Measurements from ENCODE around the gene CASS4.

The CASS4 gene

GRCh38 chr20:56431471-56431870 lies 19.4 kb downstream of the CASS4 start:
- TF ChIP-seq YY1 (IDR thresholded peaks at IDR 0.05; ENCODE audit: low read depth) (no peak), RAD21 (IDR thresholded peaks at IDR 0.05; ENCODE audit: low read depth) (no peak), EGR1 (IDR thresholded peaks at IDR 0.05) (no peak), ZBTB7A (IDR thresholded peaks at IDR 0.05; ENCODE audit: low read depth) (no peak)

- TF ChIP-seq CEBPB (IDR thresholded peaks at IDR 0.05) (no peak), EP300 (IDR thresholded peaks at IDR 0.05; ENCODE audit: borderline replicate concordance) (no peak), MAX (IDR thresholded peaks at IDR 0.05) (no peak), FOXM1 (IDR thresholded peaks at IDR 0.05; ENCODE audit: borderline replicate concordance, low read depth) (no peak), TEAD4 (IDR thresholded peaks at IDR 0.05) (no peak), ZBTB7A (IDR thresholded peaks at IDR 0.05; ENCODE audit: low read depth) (no peak), NFIC (IDR thresholded peaks at IDR 0.05) (no peak), TCF12 (IDR thresholded peaks at IDR 0.05; ENCODE audit: low read depth) (no peak), TAF1 (IDR thresholded peaks at IDR 0.05; ENCODE audit: low read depth) (no peak), USF1 (IDR thresholded peaks at IDR 0.05) (no peak), YY1 (IDR thresholded peaks at IDR 0.05; ENCODE audit: low read depth) (no peak), EGR1 (IDR thresholded peaks at IDR 0.05) (no peak), REST (IDR thresholded peaks at IDR 0.05; ENCODE audit: low read depth) (no peak), CREB1 (IDR thresholded peaks at IDR 0.05; ENCODE audit: low read depth) (no peak), RAD21 (IDR thresholded peaks at IDR 0.05; ENCODE audit: low read depth) (no peak)
Observed at GRCh38 chr20:56433221-56433879, 21.3 kb downstream of the CASS4 start.

- no peak for TF ChIP-seq CREB1 (IDR thresholded peaks at IDR 0.05; ENCODE audit: low read depth)
- TF ChIP-seq TAF1 (IDR thresholded peaks at IDR 0.05; ENCODE audit: low read depth): no peak
- TF ChIP-seq ZBTB7A (IDR thresholded peaks at IDR 0.05; ENCODE audit: low read depth): no peak
- TF ChIP-seq EGR1 (IDR thresholded peaks at IDR 0.05): no peak
- no peak for TF ChIP-seq EP300 (IDR thresholded peaks at IDR 0.05; ENCODE audit: borderline replicate concordance)
Observed at GRCh38 chr20:56433880-56434255, 21.8 kb downstream of the CASS4 start.

GRCh38 chr20:56437196-56437960 lies 25.3 kb downstream of the CASS4 start:
- no peak for TF ChIP-seq TAF1 (IDR thresholded peaks at IDR 0.05; ENCODE audit: low read depth)
- TF ChIP-seq EGR1 (IDR thresholded peaks at IDR 0.05): no peak
- TF ChIP-seq REST (IDR thresholded peaks at IDR 0.05; ENCODE audit: low read depth): no peak
- TF ChIP-seq MAX (IDR thresholded peaks at IDR 0.05): no peak
- no peak for TF ChIP-seq EP300 (IDR thresholded peaks at IDR 0.05; ENCODE audit: borderline replicate concordance)

GRCh38 chr20:56438284-56438683 lies 26.2 kb downstream of the CASS4 start:
- TF ChIP-seq NFIC (IDR thresholded peaks at IDR 0.05) (no peak), EGR1 (IDR thresholded peaks at IDR 0.05) (no peak), EP300 (IDR thresholded peaks at IDR 0.05; ENCODE audit: borderline replicate concordance) (no peak), FOXM1 (IDR thresholded peaks at IDR 0.05; ENCODE audit: borderline replicate concordance, low read depth) (no peak), TEAD4 (IDR thresholded peaks at IDR 0.05) (no peak), USF1 (IDR thresholded peaks at IDR 0.05) (no peak), YY1 (IDR thresholded peaks at IDR 0.05; ENCODE audit: low read depth) (no peak), TAF1 (IDR thresholded peaks at IDR 0.05; ENCODE audit: low read depth) (no peak), ZBTB7A (IDR thresholded peaks at IDR 0.05; ENCODE audit: low read depth) (no peak), RAD21 (IDR thresholded peaks at IDR 0.05; ENCODE audit: low read depth) (no peak), TCF12 (IDR thresholded peaks at IDR 0.05; ENCODE audit: low read depth) (no peak), MAX (IDR thresholded peaks at IDR 0.05) (no peak), REST (IDR thresholded peaks at IDR 0.05; ENCODE audit: low read depth) (no peak), CREB1 (IDR thresholded peaks at IDR 0.05; ENCODE audit: low read depth) (no peak), CEBPB (IDR thresholded peaks at IDR 0.05) (no peak)
